Neural crest cell (in vitro differentiated cells): ENCODE results near the gene SDC3. TPM values are rescaled to one million over a fixed set of nuclear protein-coding genes. Genes with fewer than 3 reads are reported as not detected.
"Not testable (repeated sequence)": the region's sequence is repeated elsewhere in the genome, so short reads cannot be mapped to it uniquely, and the experiment has no call there.

Experiments used
- DNase-seq: peaks from one replicate; pipeline ENCODE4 v3.0.0; 2021; ENCODE audit warnings: low read depth, mixed read lengths, low spot score
- H3K27ac Mint-ChIP-seq: one replicate; pipeline ENCODE4 v1.8.0; 2021; ENCODE audit warnings: mild to moderate bottlenecking, mixed read lengths; ENCODE audit not compliant: unreplicated experiment
- H3K27me3 Mint-ChIP-seq: 2 replicates; pipeline ENCODE4 v1.8.0; 2021; ENCODE audit warnings: low read depth, mild to moderate bottlenecking, mixed read lengths
- H3K36me3 Mint-ChIP-seq: 2 replicates; pipeline ENCODE4 v1.8.0; 2021; ENCODE audit warnings: low read depth, mild to moderate bottlenecking, mixed read lengths
- H3K4me1 Mint-ChIP-seq: 2 replicates; pipeline ENCODE4 v1.8.0; 2021; ENCODE audit warnings: mixed read lengths
- H3K4me3 Mint-ChIP-seq: one replicate; pipeline ENCODE4 v1.8.0; 2021; ENCODE audit warnings: mild to moderate bottlenecking, mixed read lengths
- H3K9me3 Mint-ChIP-seq: 2 replicates; pipeline ENCODE4 v1.8.0; 2021; ENCODE audit warnings: mixed read lengths
- total RNA-seq: library from RNA; stranded (reverse); gene quantifications from 2 replicates; pipeline ENCODE4 v1.2.1, GENCODE V29; 2021
- TF ChIP-seq, protein P1 (sequence below): fragments of 200-600 bp; sonication (generic); conservative IDR thresholded peaks from 2 replicates; pipeline ENCODE4 v1.5.0; 2021; ENCODE audit warnings: antibody characterized with exemption, mild to moderate bottlenecking

Gene SDC3
- total RNA-seq, 1 donor from 2014 or later: 129 TPM

DNA sequence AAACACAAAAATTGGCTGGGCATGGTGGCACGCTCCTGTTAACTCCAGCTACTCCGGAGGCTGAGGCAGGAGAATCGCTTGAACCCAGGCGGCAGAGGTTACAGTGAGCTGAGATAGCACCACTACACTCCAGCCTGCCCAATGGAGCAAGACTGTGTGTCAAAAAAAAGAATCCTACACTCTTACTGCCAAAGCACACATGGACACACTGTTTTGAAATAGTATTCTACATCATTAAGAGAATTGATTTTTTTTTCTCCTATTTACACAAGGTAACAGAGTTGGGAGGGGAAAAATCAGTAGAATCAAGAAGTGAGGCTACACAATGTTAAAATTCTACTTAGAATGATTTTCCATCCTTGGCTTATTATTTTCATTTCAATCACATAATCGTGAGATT is 42.1 kb upstream of the SDC3 start:
- Mint-ChIP-seq H3K27me3 (no peaks in the 10 kb centered on the region), H3K9me3 (no peaks in the 10 kb centered on the region), H3K4me1 (peaks cover 6% of the 10 kb centered on the region), H3K4me3 (no peak overlapping the region), H3K36me3 (peaks cover 38% of the 10 kb centered on the region), H3K27ac (no peak overlapping the region)
- TF ChIP-seq, protein P1, sequence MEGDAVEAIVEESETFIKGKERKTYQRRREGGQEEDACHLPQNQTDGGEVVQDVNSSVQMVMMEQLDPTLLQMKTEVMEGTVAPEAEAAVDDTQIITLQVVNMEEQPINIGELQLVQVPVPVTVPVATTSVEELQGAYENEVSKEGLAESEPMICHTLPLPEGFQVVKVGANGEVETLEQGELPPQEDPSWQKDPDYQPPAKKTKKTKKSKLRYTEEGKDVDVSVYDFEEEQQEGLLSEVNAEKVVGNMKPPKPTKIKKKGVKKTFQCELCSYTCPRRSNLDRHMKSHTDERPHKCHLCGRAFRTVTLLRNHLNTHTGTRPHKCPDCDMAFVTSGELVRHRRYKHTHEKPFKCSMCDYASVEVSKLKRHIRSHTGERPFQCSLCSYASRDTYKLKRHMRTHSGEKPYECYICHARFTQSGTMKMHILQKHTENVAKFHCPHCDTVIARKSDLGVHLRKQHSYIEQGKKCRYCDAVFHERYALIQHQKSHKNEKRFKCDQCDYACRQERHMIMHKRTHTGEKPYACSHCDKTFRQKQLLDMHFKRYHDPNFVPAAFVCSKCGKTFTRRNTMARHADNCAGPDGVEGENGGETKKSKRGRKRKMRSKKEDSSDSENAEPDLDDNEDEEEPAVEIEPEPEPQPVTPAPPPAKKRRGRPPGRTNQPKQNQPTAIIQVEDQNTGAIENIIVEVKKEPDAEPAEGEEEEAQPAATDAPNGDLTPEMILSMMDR: no peak
- DNase-seq: no peak

GRCh38 chr1:30950053-30950452 is 41.5 kb upstream of the SDC3 start:
- Mint-ChIP-seq H3K9me3 (no peaks in the 10 kb centered on the region), H3K27me3 (no peaks in the 10 kb centered on the region), H3K4me1 (peaks cover 6% of the 10 kb centered on the region), H3K4me3 (peak overlapping the region; percentile 34), H3K36me3 (peaks cover 41% of the 10 kb centered on the region), H3K27ac (no peak overlapping the region)
- TF ChIP-seq, protein P1: no peak
- no peak for DNase-seq

DNA sequence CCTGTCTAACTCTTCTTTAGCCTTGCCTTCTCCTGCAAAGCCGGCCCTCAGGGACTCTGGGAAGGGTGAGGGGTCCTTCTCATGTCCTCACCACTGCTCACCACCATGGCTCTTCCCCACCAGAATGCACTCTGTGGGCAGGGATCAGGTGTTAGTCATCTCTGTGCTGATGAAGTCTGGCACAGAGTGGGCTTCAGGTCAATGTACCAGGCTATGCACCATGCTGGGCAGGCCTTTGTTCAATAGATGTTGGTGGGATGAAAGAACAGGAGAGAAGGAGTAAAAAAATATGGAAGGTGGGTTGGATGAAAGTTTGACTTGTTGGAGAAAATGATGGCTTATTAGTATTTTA is 40.9 kb upstream of the SDC3 start:
- DNase-seq, H3K4me1 Mint-ChIP-seq, H3K27me3 Mint-ChIP-seq, H3K9me3 Mint-ChIP-seq, H3K27ac Mint-ChIP-seq, H3K4me3 Mint-ChIP-seq: not testable (repeated sequence)
- peaks cover 41% of the 10 kb centered on the region for H3K36me3 Mint-ChIP-seq

- H3K4me1 Mint-ChIP-seq, H3K9me3 Mint-ChIP-seq, H3K4me3 Mint-ChIP-seq, H3K27me3 Mint-ChIP-seq, DNase-seq, H3K27ac Mint-ChIP-seq: not testable (repeated sequence)
- H3K36me3 Mint-ChIP-seq: peaks cover 45% of the 10 kb centered on the region
These were observed 40.4 kb upstream of the SDC3 start for GRCh38 chr1:30948813-30949486.

DNA sequence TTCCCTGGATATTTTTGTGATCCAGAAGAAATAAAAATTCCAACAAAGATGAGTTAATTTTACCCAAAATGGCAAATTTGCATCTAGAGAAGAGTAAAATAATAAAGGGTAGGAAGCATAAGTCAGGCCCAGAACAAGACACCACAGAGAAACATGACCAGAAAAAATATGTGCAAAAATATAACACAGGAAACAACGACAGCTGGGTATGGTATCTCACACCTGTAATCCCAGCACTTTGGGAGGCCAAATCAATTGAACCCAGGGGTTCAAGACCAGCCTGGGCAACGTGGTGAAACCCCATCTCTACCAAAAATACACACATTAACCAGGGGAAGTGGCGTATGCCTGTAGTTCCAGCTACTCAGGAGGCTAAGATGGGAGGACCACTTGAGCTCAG is 39.7 kb upstream of the SDC3 start:
- Mint-ChIP-seq H3K27me3 (no peaks in the 10 kb centered on the region), H3K27ac (no peak overlapping the region), H3K4me1 (peaks cover 6% of the 10 kb centered on the region), H3K4me3 (no peak overlapping the region), H3K9me3 (no peaks in the 10 kb centered on the region), H3K36me3 (peaks cover 44% of the 10 kb centered on the region)
- no peak for DNase-seq
- TF ChIP-seq, protein P1: no peak

DNA sequence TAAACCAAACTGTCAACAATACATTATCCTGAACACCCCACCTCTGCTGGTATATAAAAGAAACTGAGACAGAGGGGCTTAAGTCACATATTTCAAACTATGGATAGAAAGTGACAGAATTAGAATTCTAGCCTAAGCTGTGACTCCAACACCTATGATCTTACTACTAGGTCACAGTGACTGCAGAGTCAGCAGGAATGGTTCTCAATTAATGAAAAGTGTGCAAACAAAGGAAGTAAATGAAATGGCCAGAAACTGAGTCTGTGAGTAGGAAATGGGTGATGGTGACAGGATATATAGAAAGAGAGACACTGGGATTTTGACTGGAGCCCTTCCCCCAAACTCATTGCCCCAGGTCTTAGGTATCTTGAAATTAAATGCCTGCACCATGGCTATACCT is 38.7 kb upstream of the SDC3 start:
- no peak for DNase-seq
- TF ChIP-seq, protein P1: no peak
- H3K36me3 Mint-ChIP-seq: peaks cover 39% of the 10 kb centered on the region
- H3K4me1 Mint-ChIP-seq: peaks cover 4% of the 10 kb centered on the region
- H3K27me3 Mint-ChIP-seq: no peaks in the 10 kb centered on the region
- no peaks in the 10 kb centered on the region for H3K9me3 Mint-ChIP-seq
- H3K27ac Mint-ChIP-seq: no peak overlapping the region
- no peak overlapping the region for H3K4me3 Mint-ChIP-seq
